ENCODE data around the gene SMARCA2. TPM values are rescaled to one million over a fixed set of nuclear protein-coding genes. Genes with fewer than 3 reads are reported as not detected.
A peak's percentile ranks its signal among the peaks of the same experiment; 100 is the strongest.
"Not testable (repeated sequence)": the region's sequence is repeated elsewhere in the genome, so short reads cannot be mapped to it uniquely, and the experiment has no call there.

The SMARCA2 gene
- total RNA-seq, 1 experiment from 2014 or later = 108 TPM

- no peaks in the 10 kb centered on the region; the same call in 1 of the 2 replicates for H3K36me3 ChIP-seq (ENCODE audit: insufficient read depth, low read length)
- H3K4me2 ChIP-seq (ENCODE audit: low read depth, low read length, poor library complexity, severe bottlenecking) = no peak overlapping the region
- H3K9me3 ChIP-seq (ENCODE audit: low read length) = no peaks in the 10 kb centered on the region
- H3K27ac ChIP-seq (ENCODE audit: low read length) = no peak overlapping the region
- H3K4me3 ChIP-seq (ENCODE audit: low read length) = no peak overlapping the region
- H3K27me3 ChIP-seq (ENCODE audit: low read length) = no peaks in the 10 kb centered on the region
- no peak overlapping the region for H2AFZ ChIP-seq (ENCODE audit: low read length)
- peaks cover 8% of the 10 kb centered on the region; the same call in 1 of the 2 replicates for H3K4me1 ChIP-seq (ENCODE audit: low read length)
- H3K79me2 ChIP-seq (ENCODE audit: low read length) = peaks cover 14% of the 10 kb centered on the region; the same call in 1 of the 2 replicates
- H3K9ac ChIP-seq (ENCODE audit: low read length) = no peak overlapping the region
- no peaks in the 10 kb centered on the region for H3K9me2 ChIP-seq (replicated peaks; ENCODE audit: insufficient read depth, low read length)
- no peak for DNase-seq
- no peaks in the 10 kb centered on the region for H4K20me1 ChIP-seq (ENCODE audit: insufficient read depth, low read depth, low read length)
Measured at GRCh38 chr9:2140600-2141223, 125.6 kb downstream of the SMARCA2 start.

GRCh38 chr9:2142212-2142611 is 127.1 kb downstream of the SMARCA2 start:
- Histone ChIP-seq H4K20me1 (ENCODE audit: insufficient read depth, low read depth, low read length) (no peaks in the 10 kb centered on the region), H3K27ac (ENCODE audit: low read length) (no peak overlapping the region), H3K79me2 (ENCODE audit: low read length) (peaks cover 15% of the 10 kb centered on the region; the same call in 1 of the 2 replicates), H3K4me2 (ENCODE audit: low read depth, low read length, poor library complexity, severe bottlenecking) (no peak overlapping the region), H3K36me3 (ENCODE audit: insufficient read depth, low read length) (no peaks in the 10 kb centered on the region; the same call in 1 of the 2 replicates), H2AFZ (ENCODE audit: low read length) (no peak overlapping the region), H3K4me3 (ENCODE audit: low read length) (no peak overlapping the region), H3K4me1 (ENCODE audit: low read length) (peaks cover 20% of the 10 kb centered on the region), H3K9me2 (replicated peaks; ENCODE audit: insufficient read depth, low read length) (no peaks in the 10 kb centered on the region), H3K9me3 (ENCODE audit: low read length) (no peaks in the 10 kb centered on the region), H3K9ac (ENCODE audit: low read length) (no peak overlapping the region), H3K27me3 (ENCODE audit: low read length) (no peaks in the 10 kb centered on the region)
- no peak for DNase-seq

DNA sequence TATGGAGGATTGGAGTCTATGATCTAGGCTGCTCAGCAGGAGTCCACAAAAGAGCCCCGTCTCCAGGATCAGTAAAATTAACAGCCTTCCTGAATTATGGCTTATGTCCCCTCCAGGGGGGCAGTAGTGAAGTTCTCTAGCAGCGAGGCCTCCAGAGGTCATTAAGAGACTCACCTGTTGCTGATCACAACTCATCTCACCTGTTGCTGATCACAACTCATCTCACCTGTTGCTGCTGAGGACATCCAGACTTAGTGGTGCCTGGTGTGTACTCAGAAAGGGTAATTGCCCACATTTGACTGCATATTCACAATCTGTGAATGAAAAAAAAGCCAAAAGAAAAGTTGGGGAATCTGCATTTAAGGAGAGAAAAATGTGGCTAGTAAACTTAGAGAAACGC is 129.5 kb downstream of the SMARCA2 start:
- Histone ChIP-seq H3K79me2 (ENCODE audit: low read length) (peaks cover 11% of the 10 kb centered on the region; the same call in 1 of the 2 replicates), H3K9ac (ENCODE audit: low read length) (no peak overlapping the region)

DNA sequence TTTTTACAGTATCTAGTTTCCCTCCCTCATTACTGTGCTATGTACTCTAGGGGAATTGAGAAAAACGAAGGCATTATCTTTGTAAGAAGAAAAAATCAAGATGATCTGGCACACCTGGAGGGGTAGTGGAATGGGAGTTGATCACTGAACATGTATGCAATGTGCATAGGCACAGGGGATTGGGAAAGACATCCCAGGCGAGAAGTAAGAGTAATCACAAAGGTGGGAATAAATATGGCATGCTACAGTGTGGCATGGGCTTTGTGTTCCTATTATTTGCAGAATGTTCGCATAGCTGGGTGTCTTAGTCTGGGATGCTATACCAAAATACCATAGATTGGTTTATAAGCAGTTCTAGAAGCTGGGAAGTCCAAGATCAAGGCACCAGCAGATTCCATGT is 130.6 kb downstream of the SMARCA2 start:
- DNase-seq = no peak
- H3K4me1 ChIP-seq (ENCODE audit: low read length) = peaks cover 20% of the 10 kb centered on the region

More for the DNA sequence above, 129.5 kb downstream of the SMARCA2 start:
- H3K4me2 ChIP-seq (ENCODE audit: low read depth, low read length, poor library complexity, severe bottlenecking) = no peak overlapping the region
- no peak overlapping the region for H3K27ac ChIP-seq (ENCODE audit: low read length)
- no peak overlapping the region for H3K4me3 ChIP-seq (ENCODE audit: low read length)
- H3K9me3 ChIP-seq (ENCODE audit: low read length) = no peaks in the 10 kb centered on the region
- H3K36me3 ChIP-seq (ENCODE audit: insufficient read depth, low read length) = no peaks in the 10 kb centered on the region
- no peaks in the 10 kb centered on the region for H4K20me1 ChIP-seq (ENCODE audit: insufficient read depth, low read depth, low read length)
- no peak for DNase-seq
- H2AFZ ChIP-seq (ENCODE audit: low read length) = no peak overlapping the region
- H3K9me2 ChIP-seq (replicated peaks; ENCODE audit: insufficient read depth, low read length) = no peaks in the 10 kb centered on the region
- H3K4me1 ChIP-seq (ENCODE audit: low read length) = peaks cover 20% of the 10 kb centered on the region
- H3K27me3 ChIP-seq (ENCODE audit: low read length) = no peaks in the 10 kb centered on the region

DNA sequence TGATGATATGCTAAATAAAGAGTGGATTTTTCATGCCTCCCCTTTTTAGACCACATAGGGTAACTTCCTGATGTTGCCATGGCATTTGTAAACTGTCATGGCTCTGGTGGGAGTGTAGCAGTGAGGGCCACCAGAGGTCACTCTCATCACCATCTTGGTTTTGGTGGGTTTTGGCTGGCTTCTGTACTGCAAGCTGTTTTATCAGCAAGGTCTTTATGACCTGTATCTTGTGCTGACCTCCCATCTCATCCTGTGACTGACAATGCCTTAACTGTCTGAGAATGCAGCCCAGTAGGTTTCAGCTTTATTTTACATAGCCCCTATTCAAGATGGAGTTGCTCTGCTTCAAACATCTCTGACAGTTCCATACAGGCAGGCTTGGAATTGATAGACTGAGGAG is 131.6 kb downstream of the SMARCA2 start:
- Histone ChIP-seq H3K4me1 (ENCODE audit: low read length) (peaks cover 19% of the 10 kb centered on the region), H3K27ac (ENCODE audit: low read length) (peak overlapping the region; percentile 54)
- not testable (repeated sequence) for H3K4me3 ChIP-seq (ENCODE audit: low read length); H3K4me2 ChIP-seq (ENCODE audit: low read depth, low read length, poor library complexity, severe bottlenecking); H3K27me3 ChIP-seq (ENCODE audit: low read length); H3K36me3 ChIP-seq (ENCODE audit: insufficient read depth, low read length); H2AFZ ChIP-seq (ENCODE audit: low read length); H4K20me1 ChIP-seq (ENCODE audit: insufficient read depth, low read depth, low read length); H3K79me2 ChIP-seq (ENCODE audit: low read length); H3K9me3 ChIP-seq (ENCODE audit: low read length); H3K9ac ChIP-seq (ENCODE audit: low read length); H3K9me2 ChIP-seq (replicated peaks; ENCODE audit: insufficient read depth, low read length)
- DNase-seq = peak; percentile 78

More for the DNA sequence above, 130.6 kb downstream of the SMARCA2 start:
- H2AFZ ChIP-seq (ENCODE audit: low read length) = no peak overlapping the region
- H3K27ac ChIP-seq (ENCODE audit: low read length) = peak overlapping the region; percentile 18; the same call in 1 of the 2 replicates
- H3K9me3 ChIP-seq (ENCODE audit: low read length) = no peaks in the 10 kb centered on the region
- no peaks in the 10 kb centered on the region for H3K9me2 ChIP-seq (replicated peaks; ENCODE audit: insufficient read depth, low read length)
- H4K20me1 ChIP-seq (ENCODE audit: insufficient read depth, low read depth, low read length) = no peaks in the 10 kb centered on the region
- no peak overlapping the region for H3K4me3 ChIP-seq (ENCODE audit: low read length)
- no peak overlapping the region for H3K9ac ChIP-seq (ENCODE audit: low read length)
- H3K79me2 ChIP-seq (ENCODE audit: low read length) = peaks cover 11% of the 10 kb centered on the region; the same call in 1 of the 2 replicates
- H3K4me2 ChIP-seq (ENCODE audit: low read depth, low read length, poor library complexity, severe bottlenecking) = no peak overlapping the region
- no peaks in the 10 kb centered on the region for H3K27me3 ChIP-seq (ENCODE audit: low read length)
- no peaks in the 10 kb centered on the region for H3K36me3 ChIP-seq (ENCODE audit: insufficient read depth, low read length)

- no peak overlapping the region for H3K27ac ChIP-seq (ENCODE audit: low read length)
- no peak for DNase-seq
- no peaks in the 10 kb centered on the region for H3K9me2 ChIP-seq (replicated peaks; ENCODE audit: insufficient read depth, low read length)
- no peak overlapping the region for H2AFZ ChIP-seq (ENCODE audit: low read length)
- peaks cover 30% of the 10 kb centered on the region for H3K4me1 ChIP-seq (ENCODE audit: low read length)
- no peaks in the 10 kb centered on the region for H3K9me3 ChIP-seq (ENCODE audit: low read length)
- no peaks in the 10 kb centered on the region for H4K20me1 ChIP-seq (ENCODE audit: insufficient read depth, low read depth, low read length)
- peaks cover 20% of the 10 kb centered on the region for H3K79me2 ChIP-seq (ENCODE audit: low read length)
- H3K36me3 ChIP-seq (ENCODE audit: insufficient read depth, low read length) = no peaks in the 10 kb centered on the region
- no peak overlapping the region for H3K9ac ChIP-seq (ENCODE audit: low read length)
- H3K4me2 ChIP-seq (ENCODE audit: low read depth, low read length, poor library complexity, severe bottlenecking) = no peak overlapping the region
- no peaks in the 10 kb centered on the region for H3K27me3 ChIP-seq (ENCODE audit: low read length)
- no peak overlapping the region for H3K4me3 ChIP-seq (ENCODE audit: low read length)
Measured at GRCh38 chr9:2150338-2150737, 135.2 kb downstream of the SMARCA2 start.

DNA sequence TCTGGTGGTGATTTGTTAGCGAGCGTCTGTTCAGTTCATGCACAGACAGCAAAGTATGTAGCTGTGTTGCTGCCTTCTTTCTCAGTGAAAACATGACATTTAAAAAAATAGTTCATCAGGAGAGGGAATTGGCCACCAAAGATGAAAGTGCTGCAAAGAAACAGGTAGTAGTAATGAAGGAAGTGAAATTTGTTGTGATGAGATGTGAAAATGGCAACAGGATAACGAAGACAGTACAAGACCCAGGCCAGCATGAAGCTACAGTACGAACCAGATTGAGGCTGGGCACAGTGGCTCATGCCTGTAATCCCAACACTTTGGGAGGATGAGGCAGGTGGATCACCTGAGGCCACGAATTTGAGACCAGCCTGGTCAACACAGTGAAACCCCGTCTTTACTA is 136.0 kb downstream of the SMARCA2 start:
- H4K20me1 ChIP-seq (ENCODE audit: insufficient read depth, low read depth, low read length) = no peaks in the 10 kb centered on the region
- H3K27me3 ChIP-seq (ENCODE audit: low read length) = no peaks in the 10 kb centered on the region
- H2AFZ ChIP-seq (ENCODE audit: low read length) = no peak overlapping the region
- no peaks in the 10 kb centered on the region for H3K9me2 ChIP-seq (replicated peaks; ENCODE audit: insufficient read depth, low read length)
- H3K9ac ChIP-seq (ENCODE audit: low read length) = no peak overlapping the region
- no peak overlapping the region for H3K4me2 ChIP-seq (ENCODE audit: low read depth, low read length, poor library complexity, severe bottlenecking)
- no peak overlapping the region for H3K4me3 ChIP-seq (ENCODE audit: low read length)
- H3K79me2 ChIP-seq (ENCODE audit: low read length) = peaks cover 22% of the 10 kb centered on the region
- no peak overlapping the region for H3K27ac ChIP-seq (ENCODE audit: low read length)
- peaks cover 30% of the 10 kb centered on the region for H3K4me1 ChIP-seq (ENCODE audit: low read length)
- no peaks in the 10 kb centered on the region for H3K36me3 ChIP-seq (ENCODE audit: insufficient read depth, low read length)
- no peaks in the 10 kb centered on the region for H3K9me3 ChIP-seq (ENCODE audit: low read length)
- DNase-seq = no peak

GRCh38 chr9:2152966-2153629 is 138.0 kb downstream of the SMARCA2 start:
- H2AFZ ChIP-seq (ENCODE audit: low read length) = no peak overlapping the region
- H3K79me2 ChIP-seq (ENCODE audit: low read length) = peaks cover 22% of the 10 kb centered on the region
- H3K4me2 ChIP-seq (ENCODE audit: low read depth, low read length, poor library complexity, severe bottlenecking) = no peak overlapping the region
- H4K20me1 ChIP-seq (ENCODE audit: insufficient read depth, low read depth, low read length) = no peaks in the 10 kb centered on the region
- H3K36me3 ChIP-seq (ENCODE audit: insufficient read depth, low read length) = no peaks in the 10 kb centered on the region
- no peak overlapping the region for H3K4me3 ChIP-seq (ENCODE audit: low read length)
- peak overlapping the region; percentile 24 for H3K27ac ChIP-seq (ENCODE audit: low read length)
- H3K27me3 ChIP-seq (ENCODE audit: low read length) = no peaks in the 10 kb centered on the region
- no peak for DNase-seq
- H3K9ac ChIP-seq (ENCODE audit: low read length) = no peak overlapping the region
- no peaks in the 10 kb centered on the region for H3K9me2 ChIP-seq (replicated peaks; ENCODE audit: insufficient read depth, low read length)
- H3K9me3 ChIP-seq (ENCODE audit: low read length) = no peaks in the 10 kb centered on the region
- peaks cover 41% of the 10 kb centered on the region for H3K4me1 ChIP-seq (ENCODE audit: low read length)

All from Karpas-422 (cell line).